H9 (cell line): ENCODE results near the gene CTPS1. TPM values are rescaled to one million over a fixed set of nuclear protein-coding genes. Genes with fewer than 3 reads are reported as not detected.

Experiments used
- DNase-seq: peaks from one replicate; pipeline ENCODE4 v3.0.0-alpha.2; 2017
- H2AFZ ChIP-seq: one replicate; pipeline ENCODE4 v1.6.1; 2013; ENCODE audit warnings: mild to moderate bottlenecking, low read length, control low read depth, moderate library complexity
- H2AK5ac ChIP-seq: 2 replicates; pipeline ENCODE4 v1.6.1; 2013; ENCODE audit warnings: low read length, control low read depth, mixed read lengths; ENCODE audit not compliant: insufficient read length
- H2BK120ac ChIP-seq: one replicate; pipeline ENCODE4 v1.6.1; 2013; ENCODE audit warnings: low read depth, mild to moderate bottlenecking, low read length, control low read depth, inconsistent platforms; ENCODE audit not compliant: poor library complexity, severe bottlenecking
- H2BK12ac ChIP-seq: 2 replicates; pipeline ENCODE4 v1.6.1; 2013; ENCODE audit warnings: low read length, control low read depth, mixed read lengths, low read depth; ENCODE audit not compliant: insufficient read length
- H2BK15ac ChIP-seq: 2 replicates; pipeline ENCODE4 v1.6.1; 2013; ENCODE audit warnings: low read depth, low read length, control low read depth
- H2BK20ac ChIP-seq: one replicate; pipeline ENCODE4 v1.6.1; 2013; ENCODE audit warnings: low read depth, mild to moderate bottlenecking, low read length, control low read depth, inconsistent platforms; ENCODE audit not compliant: poor library complexity, severe bottlenecking
- H2BK5ac ChIP-seq: 2 replicates; pipeline ENCODE4 v1.6.1; 2013; ENCODE audit warnings: low read length, control low read depth, mixed read lengths; ENCODE audit not compliant: insufficient read length
- H3K14ac ChIP-seq: 2 replicates; pipeline ENCODE4 v1.6.1; 2013; ENCODE audit warnings: low read length, control low read depth; ENCODE audit not compliant: insufficient read depth
- H3K18ac ChIP-seq: 2 replicates; pipeline ENCODE4 v1.6.1; 2013; ENCODE audit warnings: low read depth, mild to moderate bottlenecking, mixed read lengths, low read length, control low read depth; ENCODE audit not compliant: insufficient read length
- H3K23ac ChIP-seq: 2 replicates; pipeline ENCODE4 v1.6.1; 2013; ENCODE audit warnings: low read length, control low read depth, mixed read lengths, low read depth; ENCODE audit not compliant: insufficient read length
- H3K23me2 ChIP-seq: 2 replicates; pipeline ENCODE4 v1.6.1; 2013; ENCODE audit warnings: low read depth, mild to moderate bottlenecking, mixed read lengths, low read length, control low read depth; ENCODE audit not compliant: insufficient read length, poor library complexity, severe bottlenecking
- H3K27ac ChIP-seq: 2 replicates; pipeline ENCODE4 v1.5.1; 2013; ENCODE audit warnings: low read length, control low read depth, mixed read lengths, low read depth; ENCODE audit not compliant: insufficient read length
- H3K27me3 ChIP-seq: 2 replicates; pipeline ENCODE4 v1.6.1; 2013; ENCODE audit warnings: low read length, control low read depth, inconsistent platforms; ENCODE audit not compliant: insufficient read depth
- H3K4ac ChIP-seq: 2 replicates; pipeline ENCODE4 v1.6.1; 2013; ENCODE audit warnings: low read depth, mild to moderate bottlenecking, control low read depth, inconsistent platforms, low read length, moderate library complexity
- H3K4me1 ChIP-seq: 2 replicates; pipeline ENCODE4 v1.6.1; 2013; ENCODE audit warnings: low read length, control low read depth, inconsistent platforms; ENCODE audit not compliant: insufficient read depth
- H3K4me2 ChIP-seq: 2 replicates; pipeline ENCODE4 v1.6.1; 2013; ENCODE audit warnings: low read length, control low read depth, mixed read lengths; ENCODE audit not compliant: insufficient read length, insufficient read depth
- H3K56ac ChIP-seq: 2 replicates; pipeline ENCODE4 v1.6.1; 2013; ENCODE audit warnings: low read depth, mild to moderate bottlenecking, mixed read lengths, low read length, control low read depth; ENCODE audit not compliant: insufficient read length
- H3K79me1 ChIP-seq: 2 replicates; pipeline ENCODE4 v1.6.1; 2013; ENCODE audit warnings: low read depth, mild to moderate bottlenecking, moderate library complexity, low read length, control low read depth, inconsistent platforms; ENCODE audit not compliant: insufficient read depth, poor library complexity, severe bottlenecking
- H3K79me2 ChIP-seq: 2 replicates; pipeline ENCODE4 v1.6.1; 2013; ENCODE audit warnings: low read length, control low read depth, inconsistent platforms; ENCODE audit not compliant: insufficient read depth
- H3K9ac ChIP-seq: 2 replicates; pipeline ENCODE4 v1.6.1; 2013; ENCODE audit warnings: low read length, control low read depth, mixed read lengths; ENCODE audit not compliant: insufficient read length; ENCODE audit errors: extremely low read depth
- H3K9me3 ChIP-seq: one replicate; pipeline ENCODE4 v1.6.1; 2013; ENCODE audit warnings: low read depth, low read length, inconsistent platforms; ENCODE audit not compliant: control insufficient read depth
- H3T11ph ChIP-seq: one replicate; pipeline ENCODE4 v1.6.1; 2013; ENCODE audit warnings: mild to moderate bottlenecking, low read length, control low read depth, inconsistent platforms
- H4K20me1 ChIP-seq: one replicate; pipeline ENCODE4 v1.6.1; 2013; ENCODE audit not compliant: control insufficient read depth, insufficient read length, insufficient read depth
- H4K5ac ChIP-seq: 2 replicates; pipeline ENCODE4 v1.6.1; 2013; ENCODE audit warnings: low read depth, mild to moderate bottlenecking, mixed read lengths, low read length, control low read depth; ENCODE audit not compliant: insufficient read length
- H4K8ac ChIP-seq: replicated peaks from 2 replicates; pipeline ENCODE4 v1.6.1; 2013; ENCODE audit warnings: low read length, control low read depth, mixed read lengths, low read depth; ENCODE audit not compliant: insufficient read length
- H4K91ac ChIP-seq: 2 replicates; pipeline ENCODE4 v1.6.1; 2013; ENCODE audit warnings: low read depth, mild to moderate bottlenecking, moderate library complexity, mixed read lengths, low read length, control low read depth; ENCODE audit not compliant: insufficient read length
- H3K27ac Mint-ChIP-seq, 3 experiments: 2 replicates in 2 of 3; 3 replicates in 1 of 3; pipeline ENCODE4 v1.8.0; 2020 to 2021; ENCODE audit warnings: mixed read lengths in 3 of 3, mild to moderate bottlenecking in 1 of 3, moderate library complexity in 1 of 3
- H3K27me3 Mint-ChIP-seq: 2 replicates; pipeline ENCODE4 v1.8.0; 2021; ENCODE audit warnings: low read depth, mild to moderate bottlenecking, moderate library complexity, mixed read lengths
- H3K36me3 Mint-ChIP-seq, 3 experiments: 2 replicates in 2 of 3; 3 replicates in 1 of 3; pipeline ENCODE4 v1.8.0; 2020 to 2021; ENCODE audit warnings: low read depth in 3 of 3, mixed read lengths in 3 of 3; ENCODE audit not compliant: insufficient read depth in 1 of 3
- H3K4me1 Mint-ChIP-seq, 2 experiments: 2 replicates each; pipeline ENCODE4 v1.8.0; 2020; ENCODE audit warnings: mixed read lengths in 2 of 2
- H3K4me3 Mint-ChIP-seq, 2 experiments: 2 replicates in 1 of 2; 3 replicates in 1 of 2; pipeline ENCODE4 v1.8.0; 2020 to 2021; ENCODE audit warnings: mild to moderate bottlenecking in 2 of 2, mixed read lengths in 2 of 2, moderate library complexity in 1 of 2
- H3K9me3 Mint-ChIP-seq, 2 experiments: 2 replicates in 1 of 2; 3 replicates in 1 of 2; pipeline ENCODE4 v1.8.0; 2020; ENCODE audit warnings: mild to moderate bottlenecking in 2 of 2, mixed read lengths in 2 of 2, moderate library complexity in 1 of 2
- CTCF ChIP-seq: fragments of 200-600 bp; sonication (generic); conservative IDR thresholded peaks from 3 replicates; pipeline ENCODE4 v1.8.0; 2021; ENCODE audit warnings: antibody characterized with exemption, mild to moderate bottlenecking
- WGBS: extraction: QIAGEN DNeasy Blood & Tissue Kit; methylation state at CpG from one replicate; pipeline ENCODE4 v1.1.7; 2013; ENCODE audit warnings: missing lambda C conversion rate, low lambda C conversion rate, mixed read lengths; ENCODE audit not compliant: insufficient read length; ENCODE audit errors: extremely low coverage; 5-methylcytosine and 5-hydroxymethylcytosine counted together
- total RNA-seq: library from RNA; stranded (reverse); gene quantifications from 2 replicates; pipeline ENCODE4 v1.2.1, GENCODE V29; 2021

CTPS1 gene
- total RNA-seq, 1 experiment from 2014 or later, result 105 TPM

GRCh38 chr1:41037116-41037903, 57.8 kb downstream of the CTPS1 start:
- WGBS, result no CpG with 5 or more reads among the region's 3 CpGs
- no peak overlapping the region for H2AFZ ChIP-seq

More at GRCh38 chr1:41037116-41037903, 57.8 kb downstream of the CTPS1 start:
- H3K9ac ChIP-seq, result no peak overlapping the region
- DNase-seq, result no peak
- H2BK120ac ChIP-seq, result no peak overlapping the region
- H2BK12ac ChIP-seq, result no peak overlapping the region
- no peak overlapping the region for H4K8ac ChIP-seq
- no peak overlapping the region for H3K23ac ChIP-seq
- H3K23me2 ChIP-seq, result no peaks in the 10 kb centered on the region
- no peaks in the 10 kb centered on the region for H3K79me2 ChIP-seq
- no peak overlapping the region for H2BK20ac ChIP-seq
- H3K9me3 ChIP-seq, result no peaks in the 10 kb centered on the region
- no peak overlapping the region for H3K27ac ChIP-seq
- Mint-ChIP-seq H3K4me3 (no peak overlapping the region), H3K36me3 (peaks cover 8 to 19% (median 11%) of the 10 kb centered on the region in 3 experiments), H3K9me3 (no peaks in the 10 kb centered on the region), H3K4me1 (peaks cover 4 to 10% of the 10 kb centered on the region in 2 experiments), H3K27ac (no peak overlapping the region), H3K27me3 (no peaks in the 10 kb centered on the region)
- H3T11ph ChIP-seq, result no peak overlapping the region
- H4K91ac ChIP-seq, result no peak overlapping the region
- no peak overlapping the region for H3K4ac ChIP-seq
- no peak overlapping the region for H2BK15ac ChIP-seq
- no peaks in the 10 kb centered on the region for H3K79me1 ChIP-seq
- H2AK5ac ChIP-seq, result no peak overlapping the region
- no peak overlapping the region; the same call in 1 of the 2 replicates for H3K14ac ChIP-seq
- no peak overlapping the region for H3K4me2 ChIP-seq
- no peak for TF ChIP-seq CTCF
- H3K18ac ChIP-seq, result no peak overlapping the region
- H3K27me3 ChIP-seq, result no peaks in the 10 kb centered on the region
- H4K20me1 ChIP-seq, result no peaks in the 10 kb centered on the region
- no peaks in the 10 kb centered on the region for H3K4me1 ChIP-seq
- no peak overlapping the region for H3K56ac ChIP-seq
- H2BK5ac ChIP-seq, result no peak overlapping the region
- H4K5ac ChIP-seq, result no peak overlapping the region
